Loucy (cell line): ENCODE results near the gene SPRR2A.

ENCODE experiments used
- H2AFZ ChIP-seq: fragments of 200-600 bp; sonication (generic); 2 replicates; pipeline ENCODE4 v1.6.0; 2016; ENCODE audit warnings: antibody characterized with exemption, mild to moderate bottlenecking, low read length, moderate library complexity
- H3F3A ChIP-seq: fragments of 200-600 bp; 2 replicates; pipeline ENCODE4 v1.6.0; 2016; ENCODE audit warnings: antibody characterized with exemption, low read depth, mild to moderate bottlenecking
- H3K27me3 ChIP-seq: fragments of 200-600 bp; sonication (generic); 2 replicates; pipeline ENCODE4 v1.6.1; 2014; ENCODE audit warnings: low read length, mild to moderate bottlenecking; ENCODE audit not compliant: insufficient read depth, poor library complexity, severe bottlenecking
- H3K36me3 ChIP-seq: fragments of 200-600 bp; sonication (generic); 2 replicates; pipeline ENCODE4 v1.6.1; 2016; ENCODE audit warnings: low read length; ENCODE audit not compliant: insufficient read depth
- H3K4me1 ChIP-seq: fragments of 200-600 bp; sonication (generic); 2 replicates; pipeline ENCODE4 v1.5.1; 2014; ENCODE audit warnings: low read length, mild to moderate bottlenecking; ENCODE audit not compliant: insufficient read depth, poor library complexity, severe bottlenecking
- H3K4me2 ChIP-seq: fragments of 200-600 bp; sonication (generic); 2 replicates; pipeline ENCODE4 v1.6.0; 2014; ENCODE audit warnings: antibody characterized with exemption, low read length, low read depth, mild to moderate bottlenecking; ENCODE audit not compliant: poor library complexity, severe bottlenecking
- H3K4me3 ChIP-seq: fragments of 200-600 bp; sonication (generic); 2 replicates; pipeline ENCODE4 v1.5.1; 2014; ENCODE audit warnings: low read length, mild to moderate bottlenecking, mixed read lengths; ENCODE audit not compliant: poor library complexity, severe bottlenecking
- H3K79me2 ChIP-seq: fragments of 200-600 bp; sonication (generic); 2 replicates; pipeline ENCODE4 v1.6.1; 2014; ENCODE audit warnings: low read length; ENCODE audit not compliant: insufficient read depth
- H3K9ac ChIP-seq: fragments of 200-600 bp; sonication (generic); 2 replicates; pipeline ENCODE4 v1.6.0; 2014; ENCODE audit warnings: mild to moderate bottlenecking, low read depth, low read length, moderate library complexity; ENCODE audit not compliant: poor library complexity, severe bottlenecking
- H3K9me2 ChIP-seq: fragments of 200-600 bp; sonication (generic); replicated peaks from 2 replicates; pipeline ENCODE4 v1.6.1; 2016; ENCODE audit warnings: low read depth, low read length, mixed read lengths
- H3K9me3 ChIP-seq: fragments of 200-600 bp; sonication (generic); 2 replicates; pipeline ENCODE4 v1.6.1; 2014; ENCODE audit warnings: mild to moderate bottlenecking, antibody characterized with exemption, low read length, low read depth; ENCODE audit not compliant: insufficient read depth
- H4K20me1 ChIP-seq: fragments of 200-600 bp; sonication (generic); 2 replicates; pipeline ENCODE4 v1.6.0; 2014; ENCODE audit warnings: antibody characterized with exemption, low read length, mild to moderate bottlenecking; ENCODE audit not compliant: insufficient read depth, poor library complexity, severe bottlenecking
- EZH2phosphoT487 ChIP-seq: fragments of 200-600 bp; IDR thresholded peaks from 2 replicates; pipeline ENCODE4 v1.6.1; 2018; ENCODE audit warnings: antibody characterized with exemption, mild to moderate bottlenecking, moderate library complexity, borderline replicate concordance
- TF ChIP-seq, protein P1 (sequence below): fragments of 200-600 bp; sonication (generic); conservative IDR thresholded peaks from 2 replicates; pipeline ENCODE4 v1.5.1; 2014; ENCODE audit warnings: mild to moderate bottlenecking, antibody characterized with exemption, low read length

SPRR2A gene

DNA sequence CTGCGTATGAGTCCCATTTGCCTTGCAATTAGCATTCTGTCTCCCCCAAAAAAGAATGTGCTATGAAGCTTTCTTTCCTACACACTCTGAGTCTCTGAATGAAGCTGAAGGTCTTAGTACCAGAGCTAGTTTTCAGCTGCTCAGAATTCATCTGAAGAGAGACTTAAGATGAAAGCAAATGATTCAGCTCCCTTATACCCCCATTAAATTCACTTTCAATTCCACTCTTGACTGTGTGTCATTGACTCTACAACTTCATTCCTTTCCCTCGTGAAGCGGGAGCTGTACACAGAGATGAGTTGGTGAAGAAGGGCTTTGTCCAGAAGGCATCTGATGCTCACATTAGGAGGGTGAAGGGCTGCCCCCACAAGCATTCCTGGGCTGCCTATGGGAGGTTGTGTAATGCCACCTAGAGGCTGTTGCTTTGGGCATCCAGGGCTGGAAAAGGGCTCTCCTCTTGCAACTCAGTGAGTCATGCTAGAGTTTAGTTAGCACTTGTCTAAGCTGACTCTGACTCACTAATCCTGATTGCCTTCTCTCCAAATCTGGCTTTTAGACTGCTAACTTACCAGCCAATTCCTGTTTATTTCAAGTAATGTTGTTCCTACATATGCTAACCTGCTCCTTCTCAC, 24.5 kb downstream of the SPRR2A start:
- H3K9ac ChIP-seq, result no peak overlapping the region
- H3K79me2 ChIP-seq, result no peaks in the 10 kb centered on the region
- no peak overlapping the region for H3K4me2 ChIP-seq
- TF ChIP-seq EZH2phosphoT487, result no peak
- TF ChIP-seq, protein P1, sequence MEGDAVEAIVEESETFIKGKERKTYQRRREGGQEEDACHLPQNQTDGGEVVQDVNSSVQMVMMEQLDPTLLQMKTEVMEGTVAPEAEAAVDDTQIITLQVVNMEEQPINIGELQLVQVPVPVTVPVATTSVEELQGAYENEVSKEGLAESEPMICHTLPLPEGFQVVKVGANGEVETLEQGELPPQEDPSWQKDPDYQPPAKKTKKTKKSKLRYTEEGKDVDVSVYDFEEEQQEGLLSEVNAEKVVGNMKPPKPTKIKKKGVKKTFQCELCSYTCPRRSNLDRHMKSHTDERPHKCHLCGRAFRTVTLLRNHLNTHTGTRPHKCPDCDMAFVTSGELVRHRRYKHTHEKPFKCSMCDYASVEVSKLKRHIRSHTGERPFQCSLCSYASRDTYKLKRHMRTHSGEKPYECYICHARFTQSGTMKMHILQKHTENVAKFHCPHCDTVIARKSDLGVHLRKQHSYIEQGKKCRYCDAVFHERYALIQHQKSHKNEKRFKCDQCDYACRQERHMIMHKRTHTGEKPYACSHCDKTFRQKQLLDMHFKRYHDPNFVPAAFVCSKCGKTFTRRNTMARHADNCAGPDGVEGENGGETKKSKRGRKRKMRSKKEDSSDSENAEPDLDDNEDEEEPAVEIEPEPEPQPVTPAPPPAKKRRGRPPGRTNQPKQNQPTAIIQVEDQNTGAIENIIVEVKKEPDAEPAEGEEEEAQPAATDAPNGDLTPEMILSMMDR, result peak; percentile 33; the same call in 1 of the 2 replicates
- H2AFZ ChIP-seq, result no peak overlapping the region
- H3K4me1 ChIP-seq, result no peaks in the 10 kb centered on the region
- H3F3A ChIP-seq, result no peaks in the 10 kb centered on the region
- H3K9me2 ChIP-seq, result no peaks in the 10 kb centered on the region
- H4K20me1 ChIP-seq, result no peaks in the 10 kb centered on the region
- no peaks in the 10 kb centered on the region for H3K9me3 ChIP-seq
- no peak overlapping the region for H3K4me3 ChIP-seq
- H3K27me3 ChIP-seq, result no peaks in the 10 kb centered on the region
- no peaks in the 10 kb centered on the region for H3K36me3 ChIP-seq

GRCh38 chr1:153032073-153032472, 25.2 kb downstream of the SPRR2A start:
- H3K36me3 ChIP-seq, result no peaks in the 10 kb centered on the region
- no peaks in the 10 kb centered on the region for H3K9me3 ChIP-seq
- H3K4me1 ChIP-seq, result no peaks in the 10 kb centered on the region
- no peaks in the 10 kb centered on the region for H4K20me1 ChIP-seq
- H3F3A ChIP-seq, result no peaks in the 10 kb centered on the region
- H3K9me2 ChIP-seq, result no peaks in the 10 kb centered on the region
- no peak overlapping the region for H2AFZ ChIP-seq
- no peaks in the 10 kb centered on the region for H3K79me2 ChIP-seq
- H3K9ac ChIP-seq, result no peak overlapping the region
- no peak overlapping the region for H3K4me3 ChIP-seq
- no peaks in the 10 kb centered on the region for H3K27me3 ChIP-seq
- TF ChIP-seq, protein P1, result no peak
- TF ChIP-seq EZH2phosphoT487, result no peak
- no peak overlapping the region for H3K4me2 ChIP-seq

DNA sequence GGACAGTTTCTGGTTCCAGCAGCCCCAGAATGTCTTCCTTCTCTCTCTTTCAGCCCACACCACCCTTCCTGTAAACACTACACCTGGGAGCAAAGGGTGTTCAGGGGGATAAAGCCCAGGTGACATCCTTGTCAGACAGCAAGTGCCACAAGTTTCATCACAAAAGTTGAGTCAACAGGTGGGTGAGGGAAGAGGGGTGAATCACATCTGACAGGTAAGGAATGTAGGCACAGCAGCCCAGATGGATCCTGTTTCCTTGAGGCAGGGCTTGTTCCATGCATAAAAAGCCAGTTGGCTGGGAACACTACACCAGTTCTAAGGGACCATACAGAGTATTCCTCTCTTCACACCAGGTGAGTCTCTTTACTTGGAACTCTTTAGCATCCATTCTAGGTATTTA, 26.4 kb downstream of the SPRR2A start, which contains the start of gene SPRR1B:
TSS of gene SPRR1B (plus strand) at position 309 of the 400 bp plus-strand sequence. CDS start 1,143 bp downstream, outside the sequence.
- H3K36me3 ChIP-seq, result no peaks in the 10 kb centered on the region
- TF ChIP-seq, protein P1, result no peak
- no peak for TF ChIP-seq EZH2phosphoT487
- no peak within 1 kb of the TSS for H3K4me2 ChIP-seq

More for the DNA sequence above, 26.4 kb downstream of the SPRR2A start, which contains the start of gene SPRR1B:
- no peaks in the 10 kb centered on the region for H3K27me3 ChIP-seq
- no peaks in the 10 kb centered on the region for H3K9me3 ChIP-seq
- no peaks in the 10 kb centered on the region for H4K20me1 ChIP-seq
- H3F3A ChIP-seq, result no peaks in the 10 kb centered on the region
- H3K79me2 ChIP-seq, result no peaks in the 10 kb centered on the region
- H3K4me1 ChIP-seq, result no peaks in the 10 kb centered on the region
- H3K9me2 ChIP-seq, result no peaks in the 10 kb centered on the region
- no peak within 1 kb of the TSS for H3K9ac ChIP-seq
- no peak within 1 kb of the TSS for H3K4me3 ChIP-seq
- H2AFZ ChIP-seq, result no peak within 1 kb of the TSS
